IPS-18a (cell line): ENCODE data around the gene STON2.

ENCODE experiments used
- H3K27ac ChIP-seq: one replicate; pipeline ENCODE4 v1.5.1; 2013; ENCODE audit warnings: low read length
- H3K27me3 ChIP-seq: one replicate; pipeline ENCODE4 v1.6.1; 2013; ENCODE audit warnings: mild to moderate bottlenecking, low read length; ENCODE audit not compliant: control insufficient read depth, insufficient read depth
- H3K36me3 ChIP-seq: one replicate; pipeline ENCODE4 v1.6.1; 2013; ENCODE audit warnings: low read depth, low read length; ENCODE audit not compliant: control insufficient read depth
- H3K4me1 ChIP-seq: one replicate; pipeline ENCODE4 v1.6.1; 2013; ENCODE audit warnings: low read depth, low read length; ENCODE audit not compliant: control insufficient read depth
- H3K4me3 ChIP-seq: one replicate; pipeline ENCODE4 v1.5.1; 2013; ENCODE audit warnings: low read length
- H3K9ac ChIP-seq: one replicate; pipeline ENCODE4 v1.6.1; 2013; ENCODE audit warnings: mild to moderate bottlenecking, low read length, moderate library complexity
- H3K9me3 ChIP-seq: one replicate; pipeline ENCODE4 v1.6.1; 2013; ENCODE audit warnings: low read depth, low read length; ENCODE audit not compliant: control insufficient read depth

STON2 gene

DNA sequence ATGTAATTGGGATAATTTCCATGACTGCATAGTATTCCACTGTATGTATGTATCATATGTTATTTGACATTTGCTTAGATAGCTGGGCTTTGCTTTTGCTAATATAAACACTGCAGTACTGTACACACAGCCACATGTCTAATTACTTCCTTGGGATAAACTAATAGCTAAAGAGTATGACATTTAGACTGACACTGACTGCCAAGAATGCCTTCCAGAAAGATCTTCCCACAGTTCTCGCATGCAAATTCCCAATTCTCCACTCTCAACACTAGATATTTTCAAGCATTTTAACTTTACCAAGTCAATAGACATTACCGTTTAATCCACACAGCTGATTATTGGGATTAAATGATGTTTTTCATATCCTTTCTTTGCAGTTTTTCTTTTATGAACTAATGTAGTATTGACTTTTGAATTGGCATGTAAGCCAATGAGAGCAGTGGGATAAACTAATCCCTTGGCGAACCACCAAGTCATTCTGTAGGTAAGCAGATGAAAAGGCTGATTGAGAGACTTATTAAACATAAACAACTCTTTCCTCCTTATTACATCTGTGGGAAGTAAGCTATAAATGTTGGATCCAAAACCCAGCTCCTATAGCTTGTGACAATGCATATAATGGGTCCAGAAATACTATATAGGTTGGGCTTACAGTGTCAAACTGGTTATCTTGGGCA, 55.5 kb downstream of the STON2 start:
- no peaks in the 10 kb centered on the region for H3K27me3 ChIP-seq
- H3K27ac ChIP-seq: no peak overlapping the region
- H3K4me1 ChIP-seq: peaks cover 7% of the 10 kb centered on the region
- H3K9ac ChIP-seq: no peak overlapping the region
- no peaks in the 10 kb centered on the region for H3K36me3 ChIP-seq
- no peak overlapping the region for H3K4me3 ChIP-seq
- no peaks in the 10 kb centered on the region for H3K9me3 ChIP-seq

- Histone ChIP-seq H3K4me3 (no peak overlapping the region), H3K4me1 (peaks cover 7% of the 10 kb centered on the region), H3K9me3 (no peaks in the 10 kb centered on the region), H3K36me3 (no peaks in the 10 kb centered on the region), H3K9ac (no peak overlapping the region), H3K27ac (no peak overlapping the region), H3K27me3 (no peaks in the 10 kb centered on the region)
Measured at GRCh38 chr14:81343701-81344100, 56.4 kb downstream of the STON2 start.

DNA sequence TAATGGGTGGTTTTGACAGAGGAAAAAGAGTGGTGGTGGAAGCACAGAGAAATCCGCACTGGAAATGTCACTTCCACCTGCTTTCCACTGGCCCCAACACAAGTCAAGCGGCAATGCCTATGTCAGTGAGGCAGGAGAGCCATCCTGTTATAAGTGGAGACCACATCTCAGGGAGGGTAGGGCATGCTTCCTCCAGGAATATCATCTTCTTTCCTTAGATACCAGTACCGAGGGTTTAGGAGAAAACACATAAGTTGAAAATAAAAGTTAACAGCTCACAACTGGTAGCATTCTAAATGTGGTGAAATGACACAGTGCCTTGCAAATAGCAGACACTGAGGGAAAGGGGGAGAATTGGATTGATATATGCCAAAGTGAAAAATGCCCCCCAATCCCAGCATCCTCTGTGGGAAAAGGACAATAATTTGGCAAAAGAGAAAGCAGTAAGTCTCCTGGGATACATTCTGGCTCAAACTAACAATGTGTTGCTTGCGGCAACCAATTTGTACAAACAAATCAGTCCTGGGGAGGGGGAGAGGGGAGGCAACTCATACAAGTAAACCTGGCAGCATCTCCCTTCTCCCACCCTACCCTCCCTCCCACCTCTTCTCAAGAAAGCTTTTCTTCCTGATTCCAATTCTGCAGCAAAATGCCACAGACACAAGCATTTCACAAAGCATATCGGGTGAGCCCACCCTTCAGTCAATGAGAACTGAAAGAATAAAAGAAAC, 57.1 kb downstream of the STON2 start:
- no peak overlapping the region for H3K9ac ChIP-seq
- no peaks in the 10 kb centered on the region for H3K9me3 ChIP-seq
- H3K36me3 ChIP-seq: no peaks in the 10 kb centered on the region
- H3K27ac ChIP-seq: no peak overlapping the region
- peaks cover 2% of the 10 kb centered on the region for H3K4me1 ChIP-seq
- no peak overlapping the region for H3K4me3 ChIP-seq
- no peaks in the 10 kb centered on the region for H3K27me3 ChIP-seq

GRCh38 chr14:81341781-81342180, 58.3 kb downstream of the STON2 start:
- H3K27ac ChIP-seq: no peak overlapping the region
- no peaks in the 10 kb centered on the region for H3K9me3 ChIP-seq
- no peaks in the 10 kb centered on the region for H3K27me3 ChIP-seq
- no peaks in the 10 kb centered on the region for H3K4me1 ChIP-seq
- no peak overlapping the region for H3K9ac ChIP-seq
- H3K4me3 ChIP-seq: no peak overlapping the region
- H3K36me3 ChIP-seq: no peaks in the 10 kb centered on the region

DNA sequence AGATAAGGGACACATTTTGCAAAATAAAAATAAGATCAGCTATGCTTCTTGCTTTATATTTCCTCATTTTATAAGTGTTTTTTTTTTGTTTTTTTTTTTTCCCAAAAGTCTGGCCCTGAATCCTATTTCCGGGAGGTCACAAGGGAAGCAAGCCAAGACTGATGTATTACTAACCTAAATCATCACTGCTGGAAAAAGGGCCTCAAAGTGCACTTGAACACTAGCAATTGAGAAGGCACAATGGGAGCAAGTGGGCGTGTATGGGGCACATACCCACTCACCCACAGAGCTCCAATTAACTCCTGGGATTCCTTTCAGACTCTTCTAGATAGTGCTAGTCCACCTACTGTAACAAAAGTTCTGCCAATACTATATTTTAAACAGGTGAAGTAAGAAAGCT, 58.8 kb downstream of the STON2 start:
- no peaks in the 10 kb centered on the region for H3K27me3 ChIP-seq

GRCh38 chr14:81340201-81340600, 59.9 kb downstream of the STON2 start:
- Histone ChIP-seq H3K4me1 (no peaks in the 10 kb centered on the region), H3K9me3 (no peaks in the 10 kb centered on the region), H3K36me3 (no peaks in the 10 kb centered on the region), H3K9ac (no peak overlapping the region), H3K27ac (no peak overlapping the region), H3K4me3 (no peak overlapping the region), H3K27me3 (no peaks in the 10 kb centered on the region)

More for the DNA sequence above, 58.8 kb downstream of the STON2 start:
- no peaks in the 10 kb centered on the region for H3K36me3 ChIP-seq
- H3K4me1 ChIP-seq: no peaks in the 10 kb centered on the region
- H3K27ac ChIP-seq: no peak overlapping the region
- no peaks in the 10 kb centered on the region for H3K9me3 ChIP-seq
- H3K4me3 ChIP-seq: no peak overlapping the region
- no peak overlapping the region for H3K9ac ChIP-seq

GRCh38 chr14:81337073-81337472, 63.1 kb downstream of the STON2 start:
- no peaks in the 10 kb centered on the region for H3K36me3 ChIP-seq
- H3K4me3 ChIP-seq: no peak overlapping the region
- H3K9me3 ChIP-seq: no peaks in the 10 kb centered on the region
- no peak overlapping the region for H3K27ac ChIP-seq
- H3K9ac ChIP-seq: no peak overlapping the region
- no peaks in the 10 kb centered on the region for H3K4me1 ChIP-seq
- H3K27me3 ChIP-seq: no peaks in the 10 kb centered on the region

DNA sequence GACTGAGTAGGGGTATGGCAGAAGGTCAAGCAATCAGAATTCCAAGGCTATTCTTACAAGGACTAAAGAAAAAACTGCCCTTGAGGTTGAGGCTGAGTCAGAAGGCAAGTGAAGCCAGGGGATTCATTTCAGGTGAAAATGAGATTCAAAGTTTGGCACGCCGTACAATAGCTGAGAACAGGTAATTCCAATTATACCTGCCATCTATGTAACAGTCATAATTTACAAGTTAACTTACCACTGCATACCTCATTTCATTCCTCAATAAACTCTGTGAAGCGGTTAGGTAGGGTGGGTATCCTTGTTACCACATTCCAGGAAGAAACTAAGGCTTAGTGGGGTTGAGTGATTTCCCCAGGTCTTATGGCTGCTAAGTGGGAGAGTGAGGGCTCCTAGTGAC, 64.1 kb downstream of the STON2 start:
- H3K27ac ChIP-seq: no peak overlapping the region
- H3K4me1 ChIP-seq: no peaks in the 10 kb centered on the region
- no peak overlapping the region for H3K4me3 ChIP-seq
- no peaks in the 10 kb centered on the region for H3K9me3 ChIP-seq
- no peaks in the 10 kb centered on the region for H3K36me3 ChIP-seq
- H3K27me3 ChIP-seq: no peaks in the 10 kb centered on the region
- H3K9ac ChIP-seq: no peak overlapping the region

DNA sequence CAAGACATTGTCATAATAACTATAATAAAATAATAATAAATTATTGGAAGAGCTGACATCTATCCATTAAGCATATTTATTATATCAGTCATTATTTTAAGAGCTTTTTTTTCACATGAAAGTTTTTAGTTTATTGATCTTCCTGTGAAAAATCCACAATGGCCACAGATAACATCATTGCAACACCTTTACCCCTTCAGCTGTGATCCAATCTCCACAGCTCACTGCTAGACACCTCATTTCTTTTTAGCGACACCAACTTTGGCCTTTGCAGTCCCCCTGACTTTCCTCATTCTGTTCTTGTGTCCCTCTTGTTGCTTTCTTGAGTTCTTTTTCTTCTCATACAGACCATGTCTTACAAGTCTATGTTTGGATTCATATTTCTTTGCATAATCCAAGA, 67.4 kb downstream of the STON2 start:
- H3K27me3 ChIP-seq: no peaks in the 10 kb centered on the region
- H3K4me3 ChIP-seq: no peak overlapping the region
- no peak overlapping the region for H3K27ac ChIP-seq
- no peaks in the 10 kb centered on the region for H3K9me3 ChIP-seq
- H3K4me1 ChIP-seq: no peaks in the 10 kb centered on the region
- no peaks in the 10 kb centered on the region for H3K36me3 ChIP-seq
- no peak overlapping the region for H3K9ac ChIP-seq

DNA sequence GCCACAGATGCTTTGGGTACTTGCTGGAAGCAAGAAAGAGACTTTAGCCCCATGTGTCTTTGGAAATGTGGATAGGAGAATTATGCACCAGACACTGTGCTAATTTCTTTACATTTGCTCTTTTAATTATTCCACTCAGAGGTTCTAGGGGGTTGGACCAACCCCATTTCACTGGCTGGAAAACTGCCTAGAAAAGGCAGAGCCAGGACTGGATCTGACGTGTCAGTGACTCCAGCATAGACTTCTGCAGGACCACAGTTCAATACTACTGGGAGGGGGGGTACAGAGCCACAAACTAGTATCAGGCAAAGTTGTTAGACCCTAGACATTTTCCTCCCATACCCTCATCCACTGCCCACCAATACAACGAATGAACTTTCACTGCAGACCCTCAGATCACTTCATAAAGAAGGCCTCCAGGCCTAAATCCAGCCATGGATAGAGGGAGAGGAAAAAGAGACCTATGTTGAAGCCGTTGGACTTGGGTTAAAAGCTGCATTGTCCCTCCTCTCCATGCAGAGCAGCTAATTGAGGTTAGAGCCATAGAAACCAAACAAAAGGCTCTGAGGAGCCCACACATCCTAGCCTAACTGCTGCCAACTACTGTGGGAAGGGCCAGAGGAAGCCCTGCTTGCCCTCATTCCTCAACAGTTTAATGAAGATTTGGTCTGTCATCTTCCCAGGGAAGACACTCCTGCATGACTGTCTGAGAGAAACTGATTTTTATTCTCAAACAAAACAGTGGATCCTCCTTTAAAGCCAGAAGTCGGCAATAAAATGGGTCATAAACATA, 68.7 kb downstream of the STON2 start:
- H3K36me3 ChIP-seq: no peaks in the 10 kb centered on the region
- H3K9me3 ChIP-seq: no peaks in the 10 kb centered on the region
- no peak overlapping the region for H3K9ac ChIP-seq
- H3K4me3 ChIP-seq: no peak overlapping the region
- H3K4me1 ChIP-seq: no peaks in the 10 kb centered on the region
- H3K27ac ChIP-seq: no peak overlapping the region
- no peaks in the 10 kb centered on the region for H3K27me3 ChIP-seq

- H3K9ac ChIP-seq: no peak overlapping the region
- no peak overlapping the region for H3K27ac ChIP-seq
- H3K27me3 ChIP-seq: no peaks in the 10 kb centered on the region
- no peaks in the 10 kb centered on the region for H3K9me3 ChIP-seq
- no peaks in the 10 kb centered on the region for H3K4me1 ChIP-seq
- no peaks in the 10 kb centered on the region for H3K36me3 ChIP-seq
- H3K4me3 ChIP-seq: no peak overlapping the region
Measured at GRCh38 chr14:81330619-81331122, 69.5 kb downstream of the STON2 start.
